GM20000 (cell line): ENCODE measurements around the gene PIK3CD.

ENCODE experiments used
- DNase-seq: peaks from one replicate; pipeline ENCODE4 v3.0.0; 2012; ENCODE audit warnings: low spot score
- CTCF ChIP-seq: IDR thresholded peaks from 2 replicates; pipeline ENCODE4 v1.5.1; 2012; ENCODE audit warnings: mild to moderate bottlenecking, control low read depth; ENCODE audit errors: extremely low read depth, missing control alignments

The PIK3CD gene

GRCh38 chr1:9728451-9729295 is 77.1 kb downstream of the PIK3CD start:
- TF ChIP-seq CTCF, result no peak
- DNase-seq, result no peak

GRCh38 chr1:9729523-9729922 is 78.0 kb downstream of the PIK3CD start:
- DNase-seq, result peak; percentile 10
- TF ChIP-seq CTCF, result no peak

GRCh38 chr1:9730096-9730901 is 78.8 kb downstream of the PIK3CD start:
- peak; percentile 14 for DNase-seq
- TF ChIP-seq CTCF, result no peak

GRCh38 chr1:9731051-9731537 is 79.6 kb downstream of the PIK3CD start:
- DNase-seq, result no peak
- no peak for TF ChIP-seq CTCF

GRCh38 chr1:9731561-9731960 is 80.0 kb downstream of the PIK3CD start:
- no peak for TF ChIP-seq CTCF
- DNase-seq, result peak; percentile 9

- no peak for TF ChIP-seq CTCF
- peak; percentile 12 for DNase-seq
Observed at GRCh38 chr1:9732123-9732971, 80.8 kb downstream of the PIK3CD start.
